ENCODE results near the gene KLHDC9.

The KLHDC9 gene

GRCh38 chr1:161077426-161077825 lies 20.7 kb upstream of the KLHDC9 start:
- DNase-seq, result no peak

DNA sequence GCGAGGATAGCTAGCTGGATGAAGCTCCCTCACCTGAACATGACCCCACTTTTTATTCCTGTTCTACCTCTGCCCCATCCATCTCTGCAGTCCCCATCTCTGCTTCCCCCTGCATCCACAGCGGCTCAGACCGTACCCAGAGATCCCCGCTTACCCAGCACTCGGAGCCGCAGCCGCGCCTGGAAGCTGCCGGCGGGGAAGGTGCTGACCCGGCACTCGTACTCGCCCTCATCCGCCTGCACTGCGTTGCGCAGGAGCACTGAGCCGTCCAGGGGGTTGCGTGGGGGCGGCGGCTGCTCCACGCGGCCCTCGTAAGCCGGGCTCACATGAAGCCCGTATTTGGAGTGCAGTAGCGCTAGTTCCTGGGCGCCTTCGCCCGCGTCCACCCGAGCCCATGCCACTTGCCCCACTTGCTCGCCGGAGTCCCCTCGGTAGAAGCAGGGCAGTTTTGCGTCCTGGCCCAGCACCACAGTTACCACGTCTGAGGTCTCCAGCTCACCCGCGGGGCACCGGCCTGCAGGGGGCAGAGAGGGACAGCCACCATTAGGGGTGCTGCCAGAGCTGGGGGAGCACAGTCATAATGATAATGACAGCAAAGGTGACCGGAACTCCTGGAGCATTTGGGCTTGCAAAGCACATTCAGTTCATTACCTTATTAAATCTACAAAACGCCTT lies 18.6 kb upstream of the KLHDC9 start:
- DNase-seq, result no peak

DNA sequence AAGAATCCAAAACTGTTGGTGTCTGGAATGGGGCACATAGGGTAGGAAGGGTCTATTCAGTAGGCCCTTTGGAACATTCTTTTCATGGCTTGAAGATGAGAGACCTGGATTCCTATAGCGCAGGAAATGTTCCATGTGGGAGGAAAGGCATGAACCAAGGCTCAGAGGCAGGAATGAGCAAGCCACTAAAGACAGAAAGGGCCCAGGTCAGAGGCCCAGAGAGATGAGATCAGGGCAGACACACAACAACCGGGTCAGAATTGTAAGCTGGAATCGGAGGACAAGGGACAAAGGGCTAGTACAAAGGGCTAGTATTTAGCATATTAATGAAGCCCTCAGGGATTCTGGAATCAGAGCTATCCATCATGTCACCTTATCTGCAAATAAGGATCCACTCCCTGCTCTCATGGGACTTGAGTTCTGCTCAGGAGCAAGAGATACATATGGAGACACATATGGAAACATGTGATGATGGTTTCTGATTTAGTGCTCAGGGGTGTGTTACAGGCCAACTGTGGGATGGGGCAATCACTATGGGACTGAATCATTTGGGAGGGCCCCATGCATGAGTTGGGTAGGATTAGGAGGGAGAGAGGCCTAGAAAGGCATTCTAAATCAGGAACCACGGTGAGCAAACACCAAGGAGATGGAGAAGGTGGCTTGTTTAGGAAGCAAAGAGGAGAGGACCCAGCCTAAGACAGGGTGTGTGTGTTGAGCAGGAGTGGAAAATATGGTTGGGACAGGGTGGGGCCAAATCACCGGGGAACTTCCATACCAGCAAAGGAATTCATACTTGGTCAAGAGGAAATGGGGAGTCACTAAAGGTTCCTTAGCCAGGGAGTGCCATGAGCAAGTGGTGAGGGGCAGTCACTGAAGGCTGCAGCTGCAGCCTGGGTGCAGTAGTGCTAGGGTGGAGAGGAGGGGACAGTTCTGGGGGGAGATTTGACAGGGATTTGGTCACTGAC lies 17.4 kb upstream of the KLHDC9 start:
- DNase-seq, result no peak

GRCh38 chr1:161081519-161081918 lies 16.6 kb upstream of the KLHDC9 start:
- no peak for DNase-seq

DNA sequence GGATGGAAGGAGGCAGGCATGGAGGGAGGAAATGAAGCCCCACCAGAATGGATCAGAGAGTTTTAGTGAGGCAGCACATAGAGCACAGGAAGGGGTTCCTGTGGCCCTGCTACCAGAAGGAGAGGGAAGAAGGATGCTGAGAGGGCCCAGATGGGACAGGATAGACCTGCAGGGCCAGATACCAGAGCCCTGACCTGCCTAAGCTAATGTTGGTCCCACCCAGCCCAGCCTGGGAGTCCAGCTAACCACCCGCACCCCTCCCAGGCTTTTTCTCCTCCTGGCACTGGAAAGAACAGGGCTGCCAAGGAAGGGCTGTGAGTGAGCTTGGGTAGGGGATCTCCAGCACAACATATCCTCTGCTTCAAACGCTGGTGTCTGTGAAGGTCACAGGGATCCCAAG lies 15.7 kb upstream of the KLHDC9 start:
- no peak for DNase-seq

DNA sequence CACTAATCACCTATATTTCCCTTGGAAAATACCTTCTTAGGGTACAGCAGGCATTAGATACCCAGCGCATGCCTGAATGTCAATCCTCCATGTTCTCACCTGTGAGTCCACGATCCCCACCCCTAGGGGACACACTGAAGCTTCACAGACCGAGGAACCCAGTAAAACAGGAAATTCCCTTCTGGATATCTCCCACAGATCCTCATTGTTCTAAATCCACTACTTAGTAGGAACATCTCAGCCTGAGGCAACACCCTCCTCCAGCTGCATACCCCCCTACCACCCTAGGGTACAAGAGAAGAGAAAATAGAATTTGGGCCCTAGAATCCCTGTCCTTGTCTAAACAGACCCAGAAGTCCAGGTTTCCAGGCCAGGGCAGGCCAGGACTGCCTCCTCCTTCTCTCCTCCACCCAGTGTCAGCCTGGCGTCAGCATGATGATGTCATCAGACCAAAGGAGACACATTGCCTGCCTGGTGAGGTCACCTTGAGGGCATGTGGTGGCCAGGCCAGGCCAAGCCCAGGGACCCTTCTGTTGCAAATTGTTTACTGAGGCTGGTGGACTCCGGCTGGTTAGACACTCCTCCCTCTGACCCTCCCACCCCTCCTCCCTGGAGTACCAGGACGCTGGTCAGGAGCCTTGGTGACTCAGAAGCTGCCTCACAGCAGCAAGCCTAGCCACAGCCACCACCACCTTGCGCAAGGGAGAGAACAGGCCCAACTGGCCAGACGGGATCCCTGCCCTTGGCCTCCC lies 15.0 kb upstream of the KLHDC9 start:
- no peak for DNase-seq

GRCh38 chr1:161083748-161084596 lies 14.2 kb upstream of the KLHDC9 start:
- DNase-seq, result no peak

- DNase-seq, result no peak
Measured at GRCh38 chr1:161084597-161084988, 13.6 kb upstream of the KLHDC9 start.

- no peak for DNase-seq
Measured at GRCh38 chr1:161085165-161085564, 13.0 kb upstream of the KLHDC9 start.

DNA sequence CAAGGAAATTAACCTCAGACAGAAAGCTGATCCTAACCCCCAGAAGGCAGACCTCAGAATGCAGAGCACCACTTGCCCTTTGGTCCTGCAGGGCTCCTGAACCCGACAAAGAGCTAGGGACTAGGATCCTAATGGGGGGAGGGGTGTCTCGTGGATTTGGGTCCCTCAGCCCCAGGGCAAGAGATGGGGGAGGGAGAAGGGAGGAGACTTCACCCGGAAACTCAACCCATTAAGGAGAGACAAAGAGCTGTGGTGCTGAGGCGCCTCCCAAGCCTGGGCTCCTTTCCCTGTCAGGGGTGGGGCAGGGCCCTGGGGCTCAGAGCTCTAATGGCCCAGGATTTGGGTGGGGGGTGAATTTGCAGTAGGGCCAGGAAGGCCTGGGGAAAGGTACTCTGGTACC lies 11.7 kb upstream of the KLHDC9 start:
- DNase-seq, result no peak

DNA sequence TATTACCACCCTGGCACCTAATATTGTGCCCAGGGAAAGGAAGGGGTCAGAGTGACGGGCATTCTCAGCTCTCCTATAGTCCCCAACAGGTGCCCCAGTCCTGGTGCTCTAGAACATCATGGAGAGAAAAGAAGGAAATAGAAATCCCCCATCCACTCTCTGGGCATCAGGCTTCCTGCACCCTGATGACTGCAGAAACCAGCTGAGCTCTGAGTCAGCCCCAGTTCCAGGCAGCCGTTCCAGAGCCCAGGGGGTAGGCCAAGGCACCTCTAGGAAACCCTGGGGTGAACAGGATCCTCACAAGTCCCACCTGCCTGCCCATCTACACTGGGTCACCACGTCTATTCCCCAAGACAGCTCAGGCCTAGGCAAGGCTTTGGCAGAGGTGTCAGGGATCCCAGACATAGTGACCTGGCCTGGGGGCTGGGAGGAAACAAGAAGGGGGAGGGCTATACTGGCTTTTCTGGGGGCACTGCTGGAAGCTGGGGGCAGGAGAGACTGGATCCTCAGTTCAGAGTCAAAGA lies 9.5 kb upstream of the KLHDC9 start:
- DNase-seq, result no peak

DNA sequence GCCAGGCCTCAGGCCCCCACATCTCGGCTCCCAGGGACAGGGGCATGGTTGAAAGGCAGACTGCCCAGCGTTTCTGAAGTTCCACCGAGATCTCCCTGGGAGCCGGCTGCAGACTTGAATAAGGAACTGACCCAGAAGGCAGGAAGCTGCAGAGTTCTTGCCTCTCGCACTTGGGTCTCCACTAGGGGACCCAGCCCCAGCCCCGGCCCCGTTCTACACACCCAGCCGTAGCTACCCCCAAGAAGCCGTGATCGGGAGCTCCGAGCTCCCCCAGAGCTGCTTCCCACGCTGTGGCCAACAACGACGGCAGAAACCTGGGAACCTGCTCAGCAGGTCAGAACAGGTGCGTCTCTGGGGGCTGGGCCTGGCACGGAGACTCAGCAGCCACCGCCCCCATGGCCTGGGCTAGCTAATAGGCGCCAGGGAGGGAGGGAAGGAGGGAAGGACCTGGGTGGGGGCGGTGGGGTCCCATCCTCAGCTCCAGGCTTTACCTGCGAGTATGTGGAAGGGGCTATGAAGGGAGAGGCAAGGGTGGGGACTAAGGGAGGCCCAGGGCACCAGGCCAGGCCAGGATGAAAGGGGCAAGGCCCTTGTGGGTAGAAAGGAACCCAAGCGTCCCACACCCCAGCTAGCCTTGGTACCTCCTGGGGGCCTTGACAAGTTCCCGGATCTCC lies 8.8 kb upstream of the KLHDC9 start, which contains the start of gene NECTIN4:
TSS of gene NECTIN4 (minus strand) at position 308 of the 674 bp plus-strand sequence. CDS start at position 46, 262 bp downstream.
- no peak for DNase-seq

- no peak for DNase-seq
Measured at GRCh38 chr1:161089938-161090337, 8.2 kb upstream of the KLHDC9 start.

- DNase-seq, result no peak
Measured at GRCh38 chr1:161090617-161091016, 7.5 kb upstream of the KLHDC9 start.

- no peak for DNase-seq
Measured at GRCh38 chr1:161091093-161091492, 7.1 kb upstream of the KLHDC9 start.

GRCh38 chr1:161091796-161092507 lies 6.2 kb upstream of the KLHDC9 start:
- no peak for DNase-seq

GRCh38 chr1:161092621-161093028 lies 5.5 kb upstream of the KLHDC9 start:
- DNase-seq, result no peak

GRCh38 chr1:161094481-161094880 lies 3.7 kb upstream of the KLHDC9 start:
- DNase-seq, result no peak

DNA sequence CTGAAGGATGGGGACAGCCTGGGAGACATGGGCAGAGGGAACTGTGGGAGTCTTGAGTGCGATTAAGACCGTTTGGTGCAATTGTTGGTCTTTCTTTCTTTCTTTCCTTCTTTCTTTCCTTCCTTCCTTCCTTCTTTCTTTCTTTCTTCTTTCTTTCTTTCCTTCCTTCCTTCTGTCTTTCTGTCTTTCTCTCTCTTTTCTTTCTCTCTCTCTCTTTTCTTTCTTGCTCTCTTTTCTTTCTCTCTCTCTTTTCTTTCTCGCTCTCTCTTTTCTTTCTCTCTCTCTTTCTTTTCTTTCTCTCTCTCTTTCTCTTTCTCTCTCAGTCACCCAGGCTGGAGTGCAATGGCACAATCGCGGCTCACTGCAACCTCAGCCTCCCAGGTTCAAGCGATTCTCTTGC lies 2.9 kb upstream of the KLHDC9 start:
- no peak for DNase-seq

DNA sequence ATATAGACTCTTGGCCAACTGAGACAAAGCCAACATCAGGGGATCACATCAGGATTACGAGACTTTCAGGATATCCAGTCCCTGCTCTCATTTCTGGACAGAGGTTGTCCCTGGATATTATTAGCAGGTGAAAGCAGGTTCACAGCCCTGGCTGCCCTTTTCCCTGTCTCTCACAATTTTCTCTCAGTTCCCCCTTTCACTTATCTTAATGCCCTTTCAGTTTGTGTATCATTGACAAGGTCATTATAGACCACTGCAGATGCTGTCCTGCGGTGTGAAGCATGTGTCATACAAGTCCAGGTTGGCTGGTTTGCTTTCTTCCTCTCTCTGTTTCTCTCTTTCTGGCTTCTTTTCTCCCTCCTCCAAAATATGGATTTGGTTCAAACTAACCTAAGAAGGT lies 2.1 kb upstream of the KLHDC9 start:
- DNase-seq, result no peak

DNA sequence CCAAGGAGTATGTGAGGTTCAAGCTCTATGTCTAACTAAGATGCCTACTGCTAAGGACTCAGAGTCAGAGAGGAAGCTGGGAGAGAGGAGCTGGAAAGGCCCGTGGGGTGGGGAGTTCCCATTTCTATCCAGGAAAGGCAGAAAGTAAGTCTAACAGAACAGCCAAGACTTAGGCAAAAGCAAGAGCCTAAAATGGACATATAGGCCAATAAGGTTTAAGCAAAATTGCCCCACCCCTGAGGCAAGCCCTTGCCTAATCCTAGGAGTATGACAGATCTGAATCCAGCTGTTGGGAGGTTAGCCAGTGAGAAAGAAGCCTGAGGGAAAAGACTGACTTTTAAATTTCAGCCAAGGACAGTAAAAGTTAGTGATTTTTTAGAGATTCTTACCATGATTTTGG lies 1.6 kb upstream of the KLHDC9 start:
- DNase-seq, result no peak
